ENCODE data around the gene ANGPT4. TPM values are rescaled to one million over a fixed set of nuclear protein-coding genes. Genes with fewer than 3 reads are reported as not detected.

Gene ANGPT4
- total and polyA plus RNA-seq, 2 of the 8 experiments (the other 6 are each of a cell fraction or from before 2014, with no cell fraction given): 0.07 to 0.33 TPM

DNA sequence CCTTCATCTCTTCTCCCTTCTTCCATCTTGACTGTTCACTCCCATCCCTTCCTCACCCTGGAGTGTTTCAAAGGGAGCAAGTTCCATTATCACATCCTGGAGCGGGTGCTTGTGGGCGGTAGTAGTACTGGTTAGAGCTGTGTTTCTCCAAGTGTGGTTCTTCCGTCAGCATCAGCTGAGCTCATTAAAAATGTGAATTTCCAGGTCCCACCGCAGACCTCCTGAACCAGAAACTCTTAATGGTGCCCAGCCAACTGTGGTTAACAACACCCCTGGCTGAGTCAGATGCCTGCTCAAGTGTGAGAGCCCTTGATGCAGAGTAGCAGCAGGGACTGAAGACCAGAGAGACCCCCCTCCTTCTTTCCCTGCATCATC, 24.4 kb downstream of the ANGPT4 start (continued):
- TF ChIP-seq CREB1 (IDR thresholded peaks at IDR 0.05): no peak
